ENCODE data around the gene TYW5.

- TF ChIP-seq SIN3A (IDR thresholded peaks at IDR 0.05; ENCODE audit: borderline replicate concordance, insufficient read depth, low read length) (no peak), REST (IDR thresholded peaks at IDR 0.05; ENCODE audit: insufficient read depth in 1 of 2, low read depth in 2 of 2, low read length in 2 of 2) (no peak)
Observed at GRCh38 chr2:199997296-199997695, 42.0 kb upstream of the TYW5 start.
